ENCODE results near the gene TCP11L1. TPM values are rescaled to one million over a fixed set of nuclear protein-coding genes. Genes with fewer than 3 reads are reported as not detected.

Gene TCP11L1
- total and polyA plus RNA-seq, 2 donors (not counting 3 experiments of a cell fraction or from before 2014, with no cell fraction given) = 12.1 to 18.1 TPM

GRCh38 chr11:33001751-33002542 is 37.4 kb upstream of the TCP11L1 start:
- POLR2A ChIA-PET = no interaction called here
- no peaks in the 10 kb centered on the region for H3K79me2 ChIP-seq (ENCODE audit: control insufficient read depth, insufficient read depth, low read length)
- no peak for TF ChIP-seq JUN (IDR thresholded peaks at IDR 0.05; ENCODE audit: borderline replicate concordance, insufficient read depth, insufficient read length, low read depth)
- no peak for TF ChIP-seq MAX (IDR thresholded peaks at IDR 0.05; ENCODE audit: insufficient read depth, insufficient read length)
- no peak for TF ChIP-seq GATA2 (IDR thresholded peaks at IDR 0.05; ENCODE audit: insufficient read depth, insufficient read length, low read depth, low read length)
- TF ChIP-seq EZH2 (IDR thresholded peaks at IDR 0.05; ENCODE audit: borderline replicate concordance, low read depth, low read length, severe bottlenecking) = no peak
- TF ChIP-seq POLR2AphosphoS5 (IDR thresholded peaks at IDR 0.05; ENCODE audit: insufficient read depth, low read depth, low read length) = no peak
- TF ChIP-seq FOS (IDR thresholded peaks at IDR 0.05; ENCODE audit: borderline replicate concordance, insufficient read depth, low read length) = no peak
- TF ChIP-seq CTCF (IDR thresholded peaks at IDR 0.05; ENCODE audit: extremely low read depth in 1 of 2, insufficient read depth in 1 of 2, low read depth in 1 of 2, low read length in 2 of 2) = no peak
- no peak for TF ChIP-seq POLR2A (IDR thresholded peaks at IDR 0.05; ENCODE audit: low read depth, low read length)
- no peak for TF ChIP-seq MYC (IDR thresholded peaks at IDR 0.05; ENCODE audit: low read depth, low read length)
- dilution Hi-C loops (cut with MboI; ENCODE audit: extremely low pct_ligation_motif_present, low sequenced_read_pairs) (no loop called here), intact Hi-C loops (cut with micrococcal nuclease) (no loop called here)
- no peaks in the 10 kb centered on the region for H3K36me3 ChIP-seq (ENCODE audit: control insufficient read depth in 2 of 2, extremely low read depth in 1 of 2, insufficient read depth in 2 of 2, low read length in 2 of 2)
- FAIRE-seq = no peak
- peaks cover 0 to 2% of the 10 kb centered on the region in 2 experiments for H3K27me3 ChIP-seq (ENCODE audit: control insufficient read depth in 2 of 2, insufficient read depth in 2 of 2, low read length in 2 of 2)
- H3K27ac ChIP-seq (ENCODE audit: insufficient read depth, low read depth, low read length) = no peak overlapping the region
- H3K4me3 ChIP-seq (replicated peaks in 1 of 3; ENCODE audit: insufficient read depth in 1 of 3, low read depth in 1 of 3, low read length in 3 of 3) = no peak overlapping the region
- H3K9ac ChIP-seq (replicated peaks; ENCODE audit: extremely low read depth, insufficient read depth, low read length) = no peak overlapping the region
- no TSS peak for BruUV-seq (replicated peaks)
- no peaks in the 10 kb centered on the region for H3K9me1 ChIP-seq (replicated peaks; ENCODE audit: control insufficient read depth, extremely low read depth, insufficient read depth, low read length)
- H4K20me1 ChIP-seq (replicated peaks; ENCODE audit: control insufficient read depth, extremely low read depth, insufficient read depth, low read length) = no peaks in the 10 kb centered on the region
- no peaks in the 10 kb centered on the region for H3K4me1 ChIP-seq (ENCODE audit: control insufficient read depth, extremely low read depth, insufficient read depth, low read length)
- no peak for DNase-seq (ENCODE audit: low read depth, low spot score)
- no peak overlapping the region for H2AFZ ChIP-seq (ENCODE audit: low read depth, low read length)
- CTCF ChIA-PET = no interaction called here
- H3K4me2 ChIP-seq (ENCODE audit: insufficient read depth, low read length) = no peak overlapping the region
- no peaks in the 10 kb centered on the region for H3K9me3 ChIP-seq (replicated peaks; ENCODE audit: control insufficient read depth, insufficient read depth, low read length)

Measured in endothelial cell of umbilical vein (primary cell).